GM21423 (cell line): ENCODE measurements around the gene FAM89B.
A peak's percentile ranks its signal among the peaks of the same experiment; 100 is the strongest.

Experiments
- ATAC-seq: cut with Tn5 transposase; IDR thresholded peaks from one replicate; pipeline ENCODE4 v1.9.1; 2021; ENCODE audit warnings: mild to moderate bottlenecking, moderate library complexity; ENCODE audit not compliant: unreplicated experiment

FAM89B gene

GRCh38 chr11:65586676-65587075 is 14.3 kb downstream of the FAM89B start:
- ATAC-seq: no peak

- ATAC-seq: peak; percentile 75
These were observed 16.1 kb downstream of the FAM89B start for GRCh38 chr11:65588199-65589054.

GRCh38 chr11:65589444-65590239 is 17.3 kb downstream of the FAM89B start:
- no peak for ATAC-seq

GRCh38 chr11:65590240-65590738 is 18.0 kb downstream of the FAM89B start:
- no peak for ATAC-seq

- no peak for ATAC-seq
These were observed 19.9 kb downstream of the FAM89B start for GRCh38 chr11:65591939-65592857.

GRCh38 chr11:65592858-65593517 is 20.6 kb downstream of the FAM89B start:
- no peak for ATAC-seq

GRCh38 chr11:65593518-65594414 is 21.4 kb downstream of the FAM89B start:
- ATAC-seq: no peak

- ATAC-seq: no peak
These were observed 22.8 kb downstream of the FAM89B start for GRCh38 chr11:65595131-65595530.

- no peak for ATAC-seq
These were observed 23.4 kb downstream of the FAM89B start, which contains the start of gene KCNK7 for GRCh38 chr11:65595543-65596281. Gene KCNK7, minus strand, starts transcription at chr11:65595800. Its CDS starts 28 bp downstream, at chr11:65595772.

GRCh38 chr11:65596520-65596919 is 24.2 kb downstream of the FAM89B start:
- no peak for ATAC-seq

GRCh38 chr11:65598258-65598699 is 25.9 kb downstream of the FAM89B start:
- no peak for ATAC-seq

- ATAC-seq: no peak
These were observed 27.0 kb downstream of the FAM89B start for GRCh38 chr11:65599216-65599954.

- no peak for ATAC-seq
These were observed 27.6 kb downstream of the FAM89B start for GRCh38 chr11:65599955-65600246.

- no peak for ATAC-seq
These were observed 31.9 kb downstream of the FAM89B start for GRCh38 chr11:65604258-65604657.

- ATAC-seq: no peak
These were observed 34.7 kb downstream of the FAM89B start for GRCh38 chr11:65606876-65607613.

- no peak for ATAC-seq
These were observed 35.5 kb downstream of the FAM89B start for GRCh38 chr11:65607614-65608426.
